ENCODE measurements around the gene MACO1. TPM values are rescaled to one million over a fixed set of nuclear protein-coding genes. Genes with fewer than 3 reads are reported as not detected.

The MACO1 gene
- polyA plus RNA-seq, 2 of the 4 experiments (the other 2 are of a cell fraction) = 6.3 to 7.5 TPM

GRCh38 chr1:25529518-25530185 is 99.0 kb downstream of the MACO1 start:
- no peaks in the 10 kb centered on the region for H3K9me3 ChIP-seq
- CTCF ChIA-PET = interaction anchor here (1.0 kb wide), 1 partner anchor 9 kb away, joined by 4 read pairs; no protein-coding TSS in a partner anchor
- no peak for ATAC-seq

GRCh38 chr1:25530186-25531081 is 99.7 kb downstream of the MACO1 start:
- POLR2A ChIA-PET = no interaction called here
- Histone ChIP-seq H3K4me3 (no peak overlapping the region), H3K9me3 (no peaks in the 10 kb centered on the region), H3K27ac (0 out of 6 replicates have a peak overlapping the region, but pooled peaks of 1 of the 2 experiments have one; percentile 0), H3K4me1 (peaks cover 11% of the 10 kb centered on the region; the same call in 2 of the 3 replicates), H3K4me2 (0 out of 3 replicates have a peak overlapping the region, but pooled peaks have one; percentile 17)
- no peak for FAIRE-seq
- WGBS (ENCODE audit: missing lambda C conversion rate) = 58% methylated on average over 10 of the region's 22 CpGs
- DNase-seq (ENCODE audit: low read depth in 1 of 2, low spot score in 1 of 2) = no peak
- ATAC-seq = peak; percentile 31 to 33; a peak in 2 of 6 replicates
- no peak for TF ChIP-seq HOXB13 (CRISPR knock-in tag; IDR thresholded peaks at IDR 0.05; ENCODE audit: low read depth)
- no peak for TF ChIP-seq ZNF302 (CRISPR knock-in tag; IDR thresholded peaks at IDR 0.05)
- TF ChIP-seq FOSL2 (IDR thresholded peaks at IDR 0.05) = no peak
- no peak for TF ChIP-seq FOSL2 (CRISPR knock-in tag; IDR thresholded peaks at IDR 0.05)
- TF ChIP-seq KDM5A (IDR thresholded peaks at IDR 0.05) = no peak
- TF ChIP-seq HEYL (CRISPR knock-in tag; IDR thresholded peaks at IDR 0.05) = no peak
- TF ChIP-seq CBX2 (IDR thresholded peaks at IDR 0.05; ENCODE audit: borderline replicate concordance, low read depth) = no peak
- no peak for TF ChIP-seq ZFP36 (IDR thresholded peaks at IDR 0.05; ENCODE audit: borderline replicate concordance, partially characterized antibody)
- TF ChIP-seq BHLHE40 (IDR thresholded peaks at IDR 0.05; ENCODE audit: low read depth, low read length) = no peak
- CTCF ChIA-PET = interaction anchor here (0.6 kb wide), 1 partner anchor 199 kb away, joined by 3 read pairs; no protein-coding TSS in a partner anchor

More at GRCh38 chr1:25529518-25530185, 99.0 kb downstream of the MACO1 start:
- DNase-seq (ENCODE audit: low read depth in 1 of 2, low spot score in 1 of 2) (no peak), FAIRE-seq (no peak)
- Histone ChIP-seq H3K4me2 (no peak overlapping the region), H3K4me3 (no peak overlapping the region), H3K4me1 (peaks cover 11% of the 10 kb centered on the region; the same call in 2 of the 3 replicates), H3K27ac (no peak overlapping the region)
- POLR2A ChIA-PET = no interaction called here
- no peak for TF ChIP-seq KDM1A (IDR thresholded peaks at IDR 0.05; ENCODE audit: low read depth)
- no peak for TF ChIP-seq HOXA7 (CRISPR knock-in tag; IDR thresholded peaks at IDR 0.05)
- TF ChIP-seq HES2 (IDR thresholded peaks at IDR 0.05) = no peak
- no peak for TF ChIP-seq HDAC2 (IDR thresholded peaks at IDR 0.05)
- TF ChIP-seq USF2 (IDR thresholded peaks at IDR 0.05) = no peak
- no peak for TF ChIP-seq PBX3 (IDR thresholded peaks at IDR 0.05)
- no peak for TF ChIP-seq HMGXB4 (CRISPR knock-in tag; IDR thresholded peaks at IDR 0.05; ENCODE audit: borderline replicate concordance)
- WGBS (ENCODE audit: missing lambda C conversion rate) = 79% methylated on average over 10 of the region's 18 CpGs

GRCh38 chr1:25531082-25531461 is 100.4 kb downstream of the MACO1 start:
- H3K9me3 ChIP-seq = no peaks in the 10 kb centered on the region
- whole genome bisulfite sequencing (ENCODE audit: missing lambda C conversion rate) = 67% methylated on average over 10 of the region's 11 CpGs
- DNase-seq (ENCODE audit: low read depth in 1 of 2, low spot score in 1 of 2) (no peak), ATAC-seq (peak; percentile 9 to 28; a peak in 2 of 6 replicates), FAIRE-seq (no peak)
- H3K4me2 ChIP-seq = 0 out of 3 replicates have a peak overlapping the region, but pooled peaks have one; percentile 17
- ChIA-PET CTCF (interaction anchor here (0.6 kb wide), 1 partner anchor 198 kb away, joined by 3 read pairs; no protein-coding TSS in a partner anchor), POLR2A (no interaction called here)
- no peak overlapping the region for H3K4me3 ChIP-seq
- H3K4me1 ChIP-seq = peaks cover 11% of the 10 kb centered on the region; the same call in 2 of the 3 replicates
- TF ChIP-seq HEYL (CRISPR knock-in tag; IDR thresholded peaks at IDR 0.05) (no peak), HDAC2 (IDR thresholded peaks at IDR 0.05) (no peak)
- 0 out of 6 replicates have a peak overlapping the region, but pooled peaks of 1 of the 2 experiments have one; percentile 0 for H3K27ac ChIP-seq

Measured in A549 (cell line).